Measurements from ENCODE around the gene NPFFR1. TPM values are rescaled to one million over a fixed set of nuclear protein-coding genes. Genes with fewer than 3 reads are reported as not detected.
"Not testable (repeated sequence)": the region's sequence is repeated elsewhere in the genome, so short reads cannot be mapped to it uniquely, and the experiment has no call there.

The NPFFR1 gene
- total RNA-seq, 1 donor from 2014 or later, result not detected

DNA sequence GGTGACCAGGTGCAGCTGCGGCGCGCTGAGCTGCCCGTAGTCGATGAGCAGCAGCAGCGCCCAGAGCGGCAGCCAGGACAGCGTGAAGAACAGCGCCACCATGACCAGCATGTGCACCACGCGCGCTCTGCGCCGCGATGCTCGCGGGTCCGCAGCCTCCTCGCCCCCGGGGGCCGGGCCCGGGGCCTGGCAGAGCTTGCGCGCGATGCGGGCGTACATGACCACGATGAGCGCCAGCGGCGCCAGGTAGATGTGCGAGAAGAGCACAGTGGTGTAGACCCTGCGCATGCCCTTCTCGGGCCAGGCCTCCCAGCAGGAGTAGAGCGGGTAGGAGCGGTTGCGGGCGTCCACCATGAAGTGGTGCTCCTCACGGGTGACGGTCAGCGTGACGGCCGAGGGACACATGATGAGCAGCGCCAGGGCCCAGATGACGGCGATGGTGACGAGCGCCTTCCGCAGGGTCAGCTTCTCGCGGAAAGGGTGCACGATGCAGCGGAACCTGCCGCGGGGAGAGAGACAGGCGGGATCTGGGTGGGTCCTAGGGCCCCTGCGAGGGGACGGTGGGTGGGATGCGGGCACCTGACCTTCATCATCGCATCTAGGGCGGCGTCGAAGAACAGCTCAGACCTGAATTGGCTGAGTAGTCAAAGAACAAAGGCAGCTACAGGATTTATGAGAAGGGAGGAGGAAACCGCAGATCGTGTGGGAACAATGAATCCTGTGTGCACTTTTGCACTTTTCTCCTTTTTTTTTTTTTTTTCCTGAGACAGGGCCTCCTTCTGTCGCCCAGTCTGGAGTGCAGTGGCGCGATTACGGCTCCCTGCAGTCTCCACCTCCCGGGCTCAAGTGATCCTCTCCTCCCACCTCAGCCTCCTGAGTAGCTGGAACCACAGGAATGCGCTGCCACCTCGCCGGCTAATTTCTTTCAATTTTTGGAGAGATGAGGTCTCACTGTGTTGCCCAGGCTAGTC is 28.2 kb downstream of the NPFFR1 start:
- peak; percentile 21 for DNase-seq

DNA sequence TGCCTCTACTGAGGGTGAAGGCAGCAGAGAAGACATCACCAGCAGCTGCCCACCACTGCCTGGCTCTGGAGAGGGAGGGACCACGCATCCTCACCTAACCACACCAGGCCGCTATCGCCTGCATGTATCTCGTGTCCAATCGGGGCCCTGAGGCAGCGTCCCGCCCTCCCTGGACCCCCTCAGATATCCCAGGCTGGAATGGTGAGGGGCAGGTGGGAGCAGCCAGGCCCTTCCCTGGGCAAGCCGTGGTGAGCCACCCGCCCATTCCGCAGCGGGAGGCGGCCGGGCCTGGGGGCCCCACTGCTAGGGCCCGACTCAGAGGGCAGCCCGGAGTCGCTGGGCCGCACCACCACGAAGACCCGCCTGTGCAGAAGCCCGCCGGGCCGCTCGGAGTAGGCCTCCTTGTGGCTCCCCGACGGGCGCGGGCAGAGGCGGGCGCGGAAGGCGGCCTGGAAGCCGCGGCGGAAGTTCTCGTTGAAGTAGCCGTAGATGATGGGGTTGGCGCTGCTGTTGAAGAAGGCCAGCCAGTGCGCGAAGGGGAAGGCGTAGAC is 29.0 kb downstream of the NPFFR1 start:
- no peak for DNase-seq

DNA sequence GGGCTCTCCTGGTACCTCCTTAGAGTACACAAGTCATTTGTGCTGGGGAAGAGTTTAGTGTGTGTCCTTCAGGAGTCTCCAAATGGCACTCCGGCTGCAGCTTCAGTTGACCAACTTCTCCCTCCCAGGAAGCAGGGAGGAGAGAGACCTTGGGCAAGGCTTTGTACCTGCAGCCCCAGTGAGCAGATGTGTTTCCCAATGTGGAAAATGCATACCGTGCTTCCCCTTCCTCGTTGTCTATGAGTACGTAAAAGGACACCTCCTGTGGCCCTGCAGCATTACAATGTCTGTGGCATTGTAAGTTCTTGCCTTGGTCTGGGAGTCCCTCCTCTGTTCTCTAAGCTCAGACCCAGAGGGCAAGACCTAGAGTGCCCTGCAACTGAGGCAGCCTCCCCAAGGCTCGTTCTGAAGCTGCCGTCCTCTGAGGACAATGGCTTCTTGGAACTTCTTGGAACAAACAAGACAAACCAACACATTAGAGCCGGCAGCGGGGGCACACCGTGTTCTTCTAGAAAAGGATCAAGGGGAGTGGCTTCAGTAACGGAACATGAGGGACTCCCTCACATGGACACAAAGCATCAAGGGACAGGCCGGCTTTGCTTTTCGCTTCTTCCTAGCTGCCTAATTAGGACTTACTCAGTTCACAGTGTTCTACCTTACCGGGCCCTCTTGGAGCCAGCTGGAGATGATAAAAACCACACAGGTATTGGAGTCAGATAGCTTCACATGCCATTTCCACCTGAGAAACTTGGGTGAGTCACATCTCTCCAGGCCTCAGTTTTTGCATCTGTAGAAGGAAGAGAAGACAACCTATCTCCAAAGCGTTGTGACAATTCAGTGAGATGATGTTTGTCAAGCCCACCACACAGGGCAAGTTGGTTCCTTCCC is 29.7 kb downstream of the NPFFR1 start:
- no peak for DNase-seq

DNA sequence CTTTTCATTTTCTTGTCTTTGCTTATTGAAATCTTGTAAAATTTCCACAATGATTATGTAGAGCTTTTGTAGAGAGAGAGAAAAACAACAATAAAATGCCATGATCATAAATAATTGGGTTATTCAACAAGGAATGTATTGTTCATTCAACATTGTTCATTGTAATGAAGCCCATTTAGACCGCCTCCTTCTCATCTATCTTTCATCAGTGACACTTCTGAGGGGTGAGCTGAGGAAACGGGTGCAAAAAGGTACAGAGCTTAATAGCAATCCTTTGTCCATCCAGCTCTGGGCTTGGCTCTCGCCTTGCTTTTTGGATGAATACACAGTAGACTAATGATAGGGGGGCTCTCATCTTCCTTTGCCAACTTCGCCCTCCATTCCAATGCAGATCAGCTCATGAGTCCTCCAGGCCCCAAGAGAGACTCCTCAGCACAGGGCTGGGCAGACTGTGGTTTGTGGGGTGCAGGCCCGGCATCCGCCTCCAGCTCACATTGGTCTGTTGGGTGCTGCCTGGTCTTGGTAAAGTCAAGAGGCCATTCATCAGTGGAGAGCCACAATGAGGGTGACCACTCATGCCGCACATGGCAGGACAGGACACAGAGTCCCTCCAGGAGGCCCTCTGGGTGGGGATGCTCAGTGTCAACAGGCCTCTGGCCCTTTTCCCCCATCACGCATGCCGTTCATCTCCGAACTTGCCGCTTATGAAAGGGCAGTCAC is 32.7 kb downstream of the NPFFR1 start:
- no peak for DNase-seq

DNA sequence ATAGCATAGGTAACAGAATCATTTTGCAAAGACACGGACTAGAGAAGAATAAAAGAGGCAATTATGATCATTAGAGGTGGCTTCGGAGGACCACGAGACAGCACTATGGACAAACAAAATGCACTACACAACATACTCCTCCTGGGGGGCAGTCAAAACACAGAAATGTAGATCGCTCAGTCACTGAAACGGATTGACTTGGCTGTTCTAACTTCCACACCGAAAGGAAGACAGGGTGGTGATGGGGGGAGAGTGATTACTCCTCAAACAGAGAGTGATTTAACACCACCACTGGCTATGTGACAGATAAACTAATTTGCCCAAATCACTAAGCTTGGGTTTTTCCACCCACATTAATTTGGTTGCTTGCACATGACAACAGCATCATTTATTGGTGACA is 36.4 kb downstream of the NPFFR1 start:
- DNase-seq, result no peak

DNA sequence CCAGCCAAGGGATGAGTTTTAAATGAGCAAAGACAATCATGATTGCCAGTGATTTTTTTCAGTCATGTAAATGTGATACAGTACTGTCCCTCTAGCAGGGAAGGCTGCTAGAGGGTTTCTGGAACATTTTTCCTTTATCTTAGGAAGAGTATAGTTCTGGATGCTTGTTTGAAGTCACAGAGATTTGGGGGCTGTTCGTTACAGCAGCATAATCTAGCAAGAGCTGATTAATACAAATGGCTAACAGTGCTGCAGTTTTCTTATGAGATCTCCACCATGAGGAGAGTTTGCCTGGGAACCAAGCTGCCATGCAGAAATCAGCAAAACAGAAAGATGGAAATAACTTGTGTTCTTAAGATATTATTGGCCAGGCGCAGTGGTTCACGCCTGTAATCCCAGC is 42.7 kb downstream of the NPFFR1 start:
- DNase-seq, result no peak

DNA sequence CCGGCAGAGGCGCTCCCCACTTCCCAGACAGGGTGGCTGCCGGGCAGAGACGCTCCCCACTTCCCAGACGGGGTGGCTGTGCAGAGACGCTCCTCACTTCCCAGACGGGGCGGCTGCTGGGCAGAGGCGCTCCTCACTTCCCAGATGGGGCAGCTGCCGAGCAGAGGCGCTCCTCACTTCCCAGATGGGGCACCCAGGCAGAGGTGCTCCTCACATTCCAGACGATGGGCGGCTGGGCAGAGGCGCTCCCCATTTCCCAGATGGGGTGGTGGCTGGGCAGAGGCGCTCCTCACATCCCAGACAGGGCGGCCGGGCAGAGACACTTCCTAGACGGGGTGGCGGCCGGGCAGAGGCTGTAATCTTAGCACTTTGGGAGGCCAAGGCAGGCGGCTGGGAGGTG is 43.8 kb downstream of the NPFFR1 start:
- not testable (repeated sequence) for DNase-seq

DNA sequence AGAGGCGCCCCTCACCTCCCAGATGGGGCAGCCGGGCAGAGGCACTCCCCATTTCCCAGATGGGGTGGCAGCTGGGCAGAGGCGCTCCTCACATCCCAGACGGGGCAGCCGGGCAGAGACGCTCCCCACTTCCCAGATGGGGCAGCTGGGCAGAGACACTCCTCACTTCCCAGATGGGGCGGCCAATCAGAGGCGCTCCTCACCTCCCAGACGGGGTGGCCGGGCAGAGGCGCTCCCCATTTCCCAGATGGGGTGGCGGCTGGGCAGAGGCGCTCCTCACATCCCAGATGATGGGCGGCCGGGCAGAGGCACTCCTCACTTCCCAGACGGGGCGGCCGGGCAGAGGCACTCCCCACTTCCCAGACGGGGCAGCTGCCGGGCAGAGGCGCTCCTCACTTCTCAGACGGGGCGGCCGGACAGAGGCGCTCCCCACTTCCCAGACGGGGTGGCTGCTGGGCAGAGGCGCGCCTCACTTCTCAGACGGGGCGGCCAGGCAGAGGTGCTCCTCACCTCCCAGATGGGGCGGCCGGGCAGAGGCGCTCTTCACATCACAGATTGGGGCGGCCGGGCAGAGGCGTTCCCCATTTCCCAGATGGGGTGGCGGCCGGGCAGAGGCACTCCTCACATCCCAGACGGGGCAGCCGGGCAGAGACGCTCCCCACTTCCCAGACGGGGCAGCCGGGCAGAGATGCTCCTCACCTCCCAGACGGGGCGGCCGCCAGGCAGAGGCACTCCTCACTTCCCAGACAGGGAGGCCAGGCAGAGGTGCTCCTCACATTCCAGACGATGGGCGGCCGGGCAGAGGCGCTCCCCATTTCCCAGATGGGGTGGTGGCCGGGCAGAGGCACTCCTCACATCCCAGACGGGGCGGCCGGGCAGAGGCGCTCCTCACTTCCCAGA is 44.5 kb downstream of the NPFFR1 start:
- DNase-seq, result not testable (repeated sequence)

DNA sequence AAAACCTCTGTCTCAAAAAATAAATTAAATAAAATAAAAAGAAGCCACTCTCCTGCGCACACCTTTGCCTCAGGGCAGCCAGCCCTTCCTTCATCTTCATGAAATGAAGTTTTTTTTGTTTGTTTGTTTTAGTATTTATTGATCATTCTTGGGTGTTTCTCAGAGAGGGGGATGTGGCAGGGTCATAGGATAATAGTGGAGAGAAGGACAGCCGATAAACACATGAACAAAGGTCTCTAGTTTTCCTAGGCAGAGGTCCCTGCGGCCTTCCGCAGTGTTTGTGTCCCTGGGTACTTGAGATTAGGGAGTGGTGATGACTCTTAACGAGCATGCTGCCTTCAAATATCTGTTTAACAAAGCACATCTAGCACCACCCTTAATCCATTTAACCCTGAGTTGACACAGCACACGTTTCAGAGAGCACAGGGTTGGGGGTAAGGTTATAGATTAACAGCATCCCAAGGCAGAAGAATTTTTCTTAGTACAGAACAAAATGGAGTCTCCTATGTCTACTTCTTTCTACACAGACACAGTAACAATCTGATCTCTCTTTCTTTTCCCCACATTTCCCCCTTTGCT is 45.8 kb downstream of the NPFFR1 start:
- not testable (repeated sequence) for DNase-seq

DNA sequence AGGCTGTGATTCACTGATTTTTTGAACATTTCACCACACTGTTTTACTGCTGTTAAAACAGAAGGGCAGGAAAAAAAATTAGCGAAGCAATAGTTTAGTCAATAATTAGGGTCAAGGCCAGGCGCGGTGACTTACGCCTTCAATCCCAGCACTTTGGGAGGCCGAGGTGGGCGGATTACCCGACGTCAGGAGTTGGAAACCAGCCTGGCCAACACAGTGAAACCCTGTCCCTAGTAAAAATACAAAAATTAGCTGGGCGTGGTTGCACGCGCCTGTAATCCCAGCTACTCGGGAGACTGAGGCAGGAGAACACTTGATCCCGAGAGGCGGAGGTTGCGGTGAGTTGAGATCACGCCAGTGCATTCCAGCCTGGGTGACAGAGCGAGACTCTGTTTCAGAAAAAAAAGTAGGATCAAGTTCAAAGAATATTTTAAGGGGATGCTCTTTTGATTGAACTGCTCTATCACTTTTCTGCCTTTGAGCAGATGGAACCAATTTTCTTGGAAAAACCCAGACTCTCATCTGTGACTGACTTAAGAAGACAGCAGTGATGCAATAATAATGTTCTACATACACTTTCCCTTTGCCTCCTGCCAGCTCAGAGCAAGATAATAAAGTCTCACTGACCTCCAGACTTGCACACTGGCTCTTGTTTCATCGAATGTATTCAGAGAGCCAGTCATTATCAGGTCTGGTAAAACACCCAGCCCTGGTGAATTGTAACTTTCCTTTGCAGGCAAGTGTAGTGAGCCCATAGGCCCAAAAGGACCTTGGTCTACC is 48.9 kb downstream of the NPFFR1 start:
- no peak for DNase-seq

DNA sequence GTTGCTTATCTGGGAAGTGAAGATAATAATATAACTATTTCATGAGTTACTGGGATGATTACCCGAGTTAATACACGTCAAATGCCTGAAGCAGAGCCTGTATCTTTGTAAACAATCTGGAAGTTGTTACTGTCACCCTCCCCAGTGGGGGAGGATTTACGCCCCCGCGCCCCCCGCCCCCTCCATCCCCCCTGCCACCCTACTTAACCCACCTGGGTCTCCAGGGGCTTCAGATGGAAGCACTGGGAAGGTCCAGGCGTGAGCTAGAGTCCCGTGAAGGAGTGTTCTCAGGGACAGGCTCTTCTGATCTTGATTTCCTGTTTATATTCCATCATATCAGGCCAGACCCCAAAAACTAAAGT is 49.9 kb downstream of the NPFFR1 start:
- DNase-seq, result no peak

DNA sequence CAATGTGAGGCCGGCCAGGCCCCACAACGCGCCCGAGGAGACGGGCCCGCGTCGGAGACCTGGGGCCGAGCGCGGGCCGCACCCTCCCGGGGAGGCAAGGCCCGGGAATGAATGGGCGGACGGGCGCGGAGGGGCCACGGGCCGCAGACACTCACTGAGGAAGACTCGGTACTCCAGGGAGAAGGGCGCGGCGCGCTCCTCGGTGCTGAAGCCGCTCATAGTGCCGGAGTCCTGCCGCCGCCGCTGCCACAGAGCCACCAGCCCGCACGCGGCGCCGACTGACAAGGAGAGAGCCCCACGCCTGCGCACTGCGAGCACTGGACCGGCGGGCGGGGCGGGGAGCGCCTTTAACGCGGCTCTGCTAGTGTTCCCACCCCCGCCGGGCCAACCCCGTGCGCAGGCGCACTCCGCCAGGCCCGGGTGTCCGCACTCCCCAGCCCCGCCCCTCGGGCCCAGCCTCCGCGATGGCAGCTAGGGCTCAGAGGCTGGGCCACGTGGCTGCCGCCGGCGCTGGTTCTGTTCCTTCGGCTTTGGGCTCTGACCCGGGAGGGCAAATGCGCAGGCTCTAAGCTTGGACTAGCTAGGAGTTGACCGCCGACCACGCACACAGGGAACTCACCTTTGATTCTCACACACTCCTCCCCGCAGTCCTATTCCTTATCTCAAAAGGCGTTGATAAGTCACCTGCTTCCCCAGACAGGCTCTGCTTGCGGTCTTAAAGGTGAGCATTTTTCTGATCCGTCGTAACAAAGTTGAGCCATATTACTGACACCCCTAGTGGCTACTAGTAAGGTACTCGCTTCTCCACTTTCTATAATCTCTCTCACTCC is 50.5 kb downstream of the NPFFR1 start, which contains the start of gene PPA1:
TSS of gene PPA1 (minus strand) at position 321 of the 830 bp plus-strand sequence. CDS start at position 219, 102 bp downstream.
- peak; percentile 96 for DNase-seq

DNA sequence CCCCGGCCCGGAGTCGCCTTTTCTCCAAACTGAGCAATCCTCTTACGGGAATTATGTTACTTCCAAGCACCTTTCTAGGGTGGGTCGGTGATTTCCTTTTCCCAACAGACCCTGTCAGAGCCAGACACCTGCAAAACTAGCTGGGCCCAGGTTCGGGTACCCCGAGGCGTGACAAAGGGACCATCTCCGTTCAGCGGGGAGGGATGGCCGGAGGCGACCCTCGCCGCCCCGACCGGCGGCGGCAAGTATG is 51.0 kb downstream of the NPFFR1 start:
- no peak for DNase-seq

DNA sequence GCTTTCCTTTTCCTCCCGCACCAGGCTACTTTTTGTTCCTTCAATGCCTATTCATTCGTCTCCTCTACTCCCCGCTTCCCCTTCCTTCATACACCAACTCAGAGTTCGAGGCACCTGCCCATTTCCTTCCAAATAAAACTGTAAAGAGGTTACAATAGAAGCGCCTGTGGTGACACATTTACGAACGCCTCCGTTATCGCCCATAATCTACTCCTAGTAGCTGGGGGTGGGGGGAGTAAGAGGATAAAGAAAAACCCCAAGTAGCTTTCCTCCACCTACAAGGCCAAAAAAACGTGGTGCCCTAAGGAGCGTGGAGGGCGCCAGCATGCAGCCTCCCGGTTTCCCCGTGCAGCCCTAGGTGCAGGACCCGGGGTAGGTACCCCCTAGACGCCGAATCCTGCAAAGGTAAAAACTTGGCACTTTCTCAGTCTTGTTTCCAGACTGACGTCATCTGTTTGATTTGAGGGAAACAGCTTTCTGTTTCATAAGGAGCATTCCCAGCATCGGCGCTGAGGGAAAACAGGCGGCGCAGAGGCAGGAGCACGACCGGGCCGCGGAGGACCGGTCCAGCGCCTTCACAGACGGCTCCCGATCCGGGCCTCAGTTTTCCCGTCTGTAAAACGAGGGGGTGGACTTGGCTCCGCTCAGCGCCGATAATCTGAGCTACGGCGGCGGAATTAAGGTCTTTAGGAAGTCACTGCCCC is 51.5 kb downstream of the NPFFR1 start:
- DNase-seq, result peak; percentile 73

DNA sequence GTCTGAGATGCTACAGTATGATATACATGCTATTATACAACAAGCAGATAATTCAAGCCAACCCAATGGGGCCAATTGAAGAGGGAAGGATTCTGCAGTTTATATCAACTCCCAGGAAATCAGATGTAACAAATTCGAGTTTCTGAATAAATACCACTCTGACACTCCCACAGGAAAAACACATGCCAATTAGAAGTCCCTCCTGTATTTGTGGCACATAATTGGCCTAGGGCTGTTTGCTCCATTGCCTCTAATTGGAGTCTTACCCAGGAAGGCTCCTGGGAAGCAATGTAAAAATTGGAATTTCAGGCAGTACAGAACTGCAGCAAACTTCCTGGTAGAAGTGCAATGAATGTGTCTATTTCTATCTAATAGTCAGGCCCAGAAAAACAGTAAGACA is 55.3 kb downstream of the NPFFR1 start:
- DNase-seq, result no peak

DNA sequence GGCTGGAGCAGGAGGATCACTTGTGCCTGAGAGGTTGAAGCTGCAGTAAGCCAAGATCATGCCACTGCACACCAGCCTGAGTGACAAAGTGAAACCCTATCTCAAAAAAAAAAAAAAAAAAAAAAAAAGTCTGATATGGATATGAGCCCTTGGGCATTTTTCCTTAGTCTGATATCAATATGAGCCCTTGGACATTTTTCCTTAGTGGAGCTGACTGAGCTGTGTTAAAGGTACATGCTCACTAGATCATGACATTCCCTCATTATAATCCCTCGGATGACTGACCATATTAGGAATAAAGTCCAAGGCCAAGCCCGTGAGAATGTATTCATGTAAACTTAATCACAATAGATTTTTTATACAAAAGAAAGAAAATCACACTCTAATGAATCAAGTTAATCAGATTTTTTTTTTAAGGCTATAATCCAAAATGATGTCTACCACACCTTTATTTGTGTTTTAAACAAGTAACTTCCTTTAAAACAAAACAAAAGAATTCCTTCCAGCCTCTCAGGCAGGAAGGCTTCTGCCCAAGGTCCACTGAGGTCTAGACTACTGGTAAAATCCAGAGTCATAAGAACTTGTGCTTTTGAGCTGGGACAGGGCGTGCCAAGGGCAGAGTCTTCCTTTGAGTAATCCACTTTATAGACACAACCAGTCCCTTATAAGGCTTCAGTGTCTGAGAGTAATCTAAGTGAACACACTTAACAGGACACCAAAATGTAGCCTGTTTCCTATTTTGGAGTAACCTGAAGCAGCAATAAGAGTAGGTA is 56.1 kb downstream of the NPFFR1 start:
- no peak for DNase-seq

DNA sequence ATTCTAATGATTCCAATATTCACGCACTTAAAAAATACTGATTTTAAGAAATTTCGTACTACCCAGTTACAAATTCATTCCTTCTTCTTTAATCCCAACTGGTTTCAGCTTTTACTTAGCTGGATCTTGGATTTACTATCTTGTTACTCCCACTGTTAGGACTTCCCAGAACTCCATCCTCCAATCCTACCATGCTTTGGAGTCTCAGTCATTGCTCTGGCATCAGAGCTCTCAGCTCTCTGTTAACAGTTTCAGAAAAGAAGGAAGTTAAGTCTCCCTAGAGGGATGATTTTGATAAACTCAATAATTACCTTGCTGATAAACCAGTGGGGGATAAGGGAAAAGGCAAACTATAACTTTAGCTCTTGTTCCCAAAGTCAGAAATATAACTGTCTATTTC is 60.1 kb downstream of the NPFFR1 start:
- DNase-seq, result no peak

Data from dermis blood vessel endothelial cell (primary cell).